ENCODE results near the gene TMEM183A. TPM values are rescaled to one million over a fixed set of nuclear protein-coding genes. Genes with fewer than 3 reads are reported as not detected.
"Not testable (repeated sequence)": the region's sequence is repeated elsewhere in the genome, so short reads cannot be mapped to it uniquely, and the experiment has no call there.

Gene TMEM183A
- total and polyA plus RNA-seq, 11 donors = 9.5 to 45.7 (median 29.9) TPM

DNA sequence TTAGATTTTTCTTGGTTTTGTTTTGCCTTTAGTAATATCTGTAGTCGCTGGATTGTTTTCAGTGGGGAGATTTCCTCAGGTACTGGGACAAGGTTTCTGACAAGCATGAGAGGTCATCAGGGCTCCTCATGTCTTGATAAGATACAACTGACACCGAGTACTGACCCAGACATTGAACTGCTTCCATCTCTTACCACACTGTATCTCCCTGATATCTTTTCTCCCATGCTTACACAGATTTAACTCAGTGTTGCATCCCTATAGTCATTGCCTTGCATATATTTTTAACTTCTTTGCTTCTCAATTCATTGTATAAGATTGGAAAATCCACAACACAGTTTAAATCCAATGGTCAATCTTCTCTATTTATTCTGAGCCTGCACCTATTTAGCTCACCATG lies 27.7 kb upstream of the TMEM183A start:
- H3K9me3 ChIP-seq = no peaks in the 10 kb centered on the region
- no peak for DNase-seq
- no peak overlapping the region for H3K4me3 ChIP-seq
- no peaks in the 10 kb centered on the region for H3K36me3 ChIP-seq
- 41 to 57% (median 53%) methylated on average over 2 of the region's 2 CpGs for whole genome bisulfite sequencing, 4 donors
- H3K27me3 ChIP-seq = peaks cover 0 to 19% (median 0%) of the 10 kb centered on the region in 9 donors
- H3K27ac ChIP-seq = no peak overlapping the region
- no peak for ATAC-seq
- intact Hi-C loops (cut with DNase I) = no loop called here
- peaks cover 0 to 5% (median 0%) of the 10 kb centered on the region in 12 donors for H3K4me1 ChIP-seq
- TF ChIP-seq POLR2A (IDR thresholded peaks at IDR 0.05) (no peak), CTCF (IDR thresholded peaks at IDR 0.05) (no peak)

DNA sequence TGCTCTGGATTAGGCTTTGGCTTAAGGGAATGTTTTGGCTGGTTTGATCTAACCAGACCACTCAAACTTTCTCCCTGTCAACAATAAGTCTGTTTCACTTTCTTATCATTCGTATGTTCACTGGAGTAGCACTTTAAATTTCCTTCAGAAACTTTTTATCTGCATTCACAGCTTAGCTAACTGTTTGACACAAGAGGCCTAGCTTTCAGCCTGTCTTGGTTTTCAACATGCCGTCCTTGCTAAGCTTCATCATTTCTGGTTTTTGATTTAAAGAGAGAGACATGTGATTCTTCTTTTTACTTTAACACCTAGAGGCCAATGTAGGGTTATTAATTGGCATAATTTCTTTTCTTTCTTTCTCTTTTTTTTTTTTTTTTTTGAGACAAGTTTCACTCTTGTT lies 25.2 kb upstream of the TMEM183A start:
- 49 to 72% (median 56%) methylated on average over 2 of the region's 2 CpGs for WGBS, 4 donors
- Histone ChIP-seq H3K4me3 (no peak overlapping the region), H3K27me3 (peaks cover 0 to 17% (median 3%) of the 10 kb centered on the region in 9 donors), H3K36me3 (no peaks in the 10 kb centered on the region), H3K27ac (no peak overlapping the region), H3K9me3 (no peaks in the 10 kb centered on the region), H3K4me1 (no peaks in the 10 kb centered on the region)
- DNase-seq (no peak), ATAC-seq (no peak)
- no peak for TF ChIP-seq POLR2A (IDR thresholded peaks at IDR 0.05)
- TF ChIP-seq CTCF (IDR thresholded peaks at IDR 0.05) = no peak
- intact Hi-C loops (cut with DNase I) = no loop called here

DNA sequence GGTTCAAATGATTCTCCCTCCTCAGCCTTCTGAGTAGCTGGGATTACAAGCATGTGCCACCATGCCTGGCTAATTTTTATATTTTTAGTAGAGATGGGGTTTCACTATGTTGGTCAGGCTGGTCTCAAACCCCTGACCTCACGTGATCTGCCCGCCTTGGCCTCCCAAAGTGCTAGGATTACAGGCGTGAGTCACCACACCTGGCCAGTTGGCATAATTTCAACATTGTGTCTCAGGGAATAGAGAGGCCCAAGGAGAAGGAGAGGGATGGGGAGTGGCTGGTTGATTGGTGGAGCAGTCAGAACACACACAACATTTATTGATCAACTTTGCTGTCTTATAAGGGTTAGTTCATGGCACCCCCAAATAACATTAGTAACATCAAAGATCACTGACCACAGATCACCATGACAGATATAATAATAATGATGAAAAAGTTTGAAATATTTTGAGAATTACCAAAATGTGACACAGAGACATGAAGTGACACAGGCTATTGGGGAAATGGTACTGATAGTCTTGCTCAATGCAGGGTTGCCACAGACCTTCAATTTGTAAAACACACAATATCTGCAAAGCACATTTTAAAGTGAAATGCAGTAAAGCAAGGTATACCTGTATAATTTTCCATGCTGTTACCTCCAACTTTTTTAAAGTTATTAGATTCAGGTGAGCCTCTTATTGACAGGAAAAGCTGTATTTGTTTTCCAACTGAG lies 24.3 kb upstream of the TMEM183A start:
- no peaks in the 10 kb centered on the region for H3K36me3 ChIP-seq
- ATAC-seq = no peak
- no peak overlapping the region for H3K4me3 ChIP-seq
- intact Hi-C loops (cut with DNase I) = no loop called here
- no peaks in the 10 kb centered on the region for H3K9me3 ChIP-seq
- H3K4me1 ChIP-seq = no peaks in the 10 kb centered on the region
- WGBS, 4 donors = 69 to 84% (median 76%) methylated on average over 3 of the region's 3 CpGs
- no peak overlapping the region for H3K27ac ChIP-seq
- no peak for DNase-seq
- H3K27me3 ChIP-seq = peaks cover 0 to 15% (median 3%) of the 10 kb centered on the region in 9 donors
- TF ChIP-seq CTCF (IDR thresholded peaks at IDR 0.05) (no peak), POLR2A (IDR thresholded peaks at IDR 0.05) (no peak)

GRCh38 chr1:202986120-202986519 lies 21.1 kb upstream of the TMEM183A start:
- DNase-seq; H3K9me3 ChIP-seq; H3K27me3 ChIP-seq; H3K36me3 ChIP-seq; H3K4me3 ChIP-seq; intact Hi-C loops (cut with DNase I); H3K27ac ChIP-seq; ATAC-seq: not testable (repeated sequence)
- peaks cover 0 to 16% (median 0%) of the 10 kb centered on the region in 12 donors for H3K4me1 ChIP-seq
- WGBS, 4 donors = 73 to 89% (median 83%) methylated on average over 9 of the region's 9 CpGs

GRCh38 chr1:202987255-202987654 lies 19.9 kb upstream of the TMEM183A start:
- intact Hi-C loops (cut with DNase I) = no loop called here
- H3K27ac ChIP-seq = no peak overlapping the region
- no peak overlapping the region for H3K4me3 ChIP-seq
- ATAC-seq (no peak), DNase-seq (no peak)
- peaks cover 0 to 12% (median 0%) of the 10 kb centered on the region in 9 donors for H3K27me3 ChIP-seq
- 45 to 67% (median 64%) methylated on average over 7 of the region's 7 CpGs for WGBS, 4 donors
- no peaks in the 10 kb centered on the region for H3K9me3 ChIP-seq
- H3K36me3 ChIP-seq = no peaks in the 10 kb centered on the region
- H3K4me1 ChIP-seq = peaks cover 0 to 16% (median 0%) of the 10 kb centered on the region in 12 donors
- TF ChIP-seq POLR2A (IDR thresholded peaks at IDR 0.05) (no peak), CTCF (IDR thresholded peaks at IDR 0.05) (no peak)
